ENCODE results near the gene INPP4A.

DNA sequence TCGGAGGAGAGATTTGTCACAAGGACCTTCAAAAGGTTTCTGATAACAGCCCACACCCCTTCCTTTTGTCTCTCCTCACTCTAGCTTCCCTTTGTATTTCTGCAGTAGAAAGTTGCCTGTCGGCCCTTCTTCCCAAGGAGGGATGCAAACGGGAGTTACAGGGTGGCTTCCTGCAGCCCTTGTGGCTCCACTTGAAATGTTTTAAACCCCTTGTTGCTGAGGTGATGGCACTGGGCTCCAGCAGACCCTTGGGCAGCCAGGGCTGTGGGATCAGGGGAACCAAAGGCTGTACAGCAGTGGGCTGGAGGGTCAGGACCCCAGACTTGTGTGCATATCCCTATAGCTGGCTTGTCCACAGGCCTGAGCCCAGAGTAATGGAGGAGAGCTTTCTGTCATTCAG, 101.5 kb downstream of the INPP4A start:
- TF ChIP-seq, protein P1, sequence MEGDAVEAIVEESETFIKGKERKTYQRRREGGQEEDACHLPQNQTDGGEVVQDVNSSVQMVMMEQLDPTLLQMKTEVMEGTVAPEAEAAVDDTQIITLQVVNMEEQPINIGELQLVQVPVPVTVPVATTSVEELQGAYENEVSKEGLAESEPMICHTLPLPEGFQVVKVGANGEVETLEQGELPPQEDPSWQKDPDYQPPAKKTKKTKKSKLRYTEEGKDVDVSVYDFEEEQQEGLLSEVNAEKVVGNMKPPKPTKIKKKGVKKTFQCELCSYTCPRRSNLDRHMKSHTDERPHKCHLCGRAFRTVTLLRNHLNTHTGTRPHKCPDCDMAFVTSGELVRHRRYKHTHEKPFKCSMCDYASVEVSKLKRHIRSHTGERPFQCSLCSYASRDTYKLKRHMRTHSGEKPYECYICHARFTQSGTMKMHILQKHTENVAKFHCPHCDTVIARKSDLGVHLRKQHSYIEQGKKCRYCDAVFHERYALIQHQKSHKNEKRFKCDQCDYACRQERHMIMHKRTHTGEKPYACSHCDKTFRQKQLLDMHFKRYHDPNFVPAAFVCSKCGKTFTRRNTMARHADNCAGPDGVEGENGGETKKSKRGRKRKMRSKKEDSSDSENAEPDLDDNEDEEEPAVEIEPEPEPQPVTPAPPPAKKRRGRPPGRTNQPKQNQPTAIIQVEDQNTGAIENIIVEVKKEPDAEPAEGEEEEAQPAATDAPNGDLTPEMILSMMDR (tag by site-specific recombination; IDR thresholded peaks at IDR 0.05): no peak
- no peak for TF ChIP-seq ZNF558 (tag by site-specific recombination; IDR thresholded peaks at IDR 0.05)
- TF ChIP-seq ZNF555 (tag by site-specific recombination; conservative IDR thresholded peaks at IDR 0.05): no peak
- TF ChIP-seq, protein P2, sequence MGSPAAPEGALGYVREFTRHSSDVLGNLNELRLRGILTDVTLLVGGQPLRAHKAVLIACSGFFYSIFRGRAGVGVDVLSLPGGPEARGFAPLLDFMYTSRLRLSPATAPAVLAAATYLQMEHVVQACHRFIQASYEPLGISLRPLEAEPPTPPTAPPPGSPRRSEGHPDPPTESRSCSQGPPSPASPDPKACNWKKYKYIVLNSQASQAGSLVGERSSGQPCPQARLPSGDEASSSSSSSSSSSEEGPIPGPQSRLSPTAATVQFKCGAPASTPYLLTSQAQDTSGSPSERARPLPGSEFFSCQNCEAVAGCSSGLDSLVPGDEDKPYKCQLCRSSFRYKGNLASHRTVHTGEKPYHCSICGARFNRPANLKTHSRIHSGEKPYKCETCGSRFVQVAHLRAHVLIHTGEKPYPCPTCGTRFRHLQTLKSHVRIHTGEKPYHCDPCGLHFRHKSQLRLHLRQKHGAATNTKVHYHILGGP (tag by site-specific recombination; IDR thresholded peaks at IDR 0.05): no peak
- TF ChIP-seq KLF1 (tag by site-specific recombination; IDR thresholded peaks at IDR 0.05): no peak
- TF ChIP-seq ZNF146 (tag by site-specific recombination; IDR thresholded peaks at IDR 0.05): no peak
- no peak for TF ChIP-seq ZNF274 (IDR thresholded peaks at IDR 0.05; ENCODE audit: low read length)
- no peak for TF ChIP-seq ZNF274 (tag by site-specific recombination; IDR thresholded peaks at IDR 0.05; ENCODE audit: borderline replicate concordance)
- TF ChIP-seq ZFP37 (tag by site-specific recombination; IDR thresholded peaks at IDR 0.05): no peak
- no peak for TF ChIP-seq SETDB1 (IDR thresholded peaks at IDR 0.05; ENCODE audit: insufficient read length, low read length)
- no peak for TF ChIP-seq MZF1 (tag by site-specific recombination; IDR thresholded peaks at IDR 0.05; ENCODE audit: borderline replicate concordance)
- no peak for TF ChIP-seq KLF8 (tag by site-specific recombination; IDR thresholded peaks at IDR 0.05)
- TF ChIP-seq ZFP69B (tag by site-specific recombination; IDR thresholded peaks at IDR 0.05): no peak

Data from HEK293 (cell line).